ENCODE measurements around the gene IFITM1. TPM values are rescaled to one million over a fixed set of nuclear protein-coding genes. Genes with fewer than 3 reads are reported as not detected.

Gene IFITM1
- total and polyA plus RNA-seq, 9 of the 15 experiments (the other 6 are each of a cell fraction or from before 2014, with no cell fraction given) = 691 to 5,579 (median 974) TPM

DNA sequence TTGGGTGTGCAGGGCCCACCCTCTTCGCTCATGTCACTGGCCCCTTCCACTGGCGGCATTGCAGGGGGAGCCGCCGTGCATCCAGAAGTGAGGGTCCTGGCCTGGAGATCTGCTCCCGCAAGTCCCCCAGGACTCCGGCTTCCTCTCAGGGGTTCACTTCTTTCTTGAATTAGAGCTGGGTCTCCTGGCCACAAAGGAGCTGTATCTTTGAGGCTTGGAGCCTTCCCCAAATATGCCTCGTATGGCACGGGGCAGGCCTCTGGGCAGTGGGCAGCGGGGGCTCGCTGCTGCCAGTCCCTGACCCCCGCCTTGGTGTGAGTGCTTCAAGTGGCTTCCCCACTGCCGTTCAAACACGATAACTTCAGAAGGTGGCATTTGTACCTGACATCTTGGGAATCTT, 14.2 kb downstream of the IFITM1 start (continued):
- TF ChIP-seq, protein P1, sequence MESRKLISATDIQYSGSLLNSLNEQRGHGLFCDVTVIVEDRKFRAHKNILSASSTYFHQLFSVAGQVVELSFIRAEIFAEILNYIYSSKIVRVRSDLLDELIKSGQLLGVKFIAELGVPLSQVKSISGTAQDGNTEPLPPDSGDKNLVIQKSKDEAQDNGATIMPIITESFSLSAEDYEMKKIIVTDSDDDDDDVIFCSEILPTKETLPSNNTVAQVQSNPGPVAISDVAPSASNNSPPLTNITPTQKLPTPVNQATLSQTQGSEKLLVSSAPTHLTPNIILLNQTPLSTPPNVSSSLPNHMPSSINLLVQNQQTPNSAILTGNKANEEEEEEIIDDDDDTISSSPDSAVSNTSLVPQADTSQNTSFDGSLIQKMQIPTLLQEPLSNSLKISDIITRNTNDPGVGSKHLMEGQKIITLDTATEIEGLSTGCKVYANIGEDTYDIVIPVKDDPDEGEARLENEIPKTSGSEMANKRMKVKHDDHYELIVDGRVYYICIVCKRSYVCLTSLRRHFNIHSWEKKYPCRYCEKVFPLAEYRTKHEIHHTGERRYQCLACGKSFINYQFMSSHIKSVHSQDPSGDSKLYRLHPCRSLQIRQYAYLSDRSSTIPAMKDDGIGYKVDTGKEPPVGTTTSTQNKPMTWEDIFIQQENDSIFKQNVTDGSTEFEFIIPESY (CRISPR knock-in tag; IDR thresholded peaks at IDR 0.05) = 0 out of 2 replicates have a peak, but pooled peaks have one; percentile 39
- TF ChIP-seq RBFOX2 (IDR thresholded peaks at IDR 0.05; ENCODE audit: low read depth, low read length) = peak; percentile 57
- peak; percentile 46; the same call in 1 of the 2 replicates for TF ChIP-seq ZBTB7A (IDR thresholded peaks at IDR 0.05; ENCODE audit: borderline replicate concordance, control insufficient read depth, low read depth, low read length)
- TF ChIP-seq, protein P2, sequence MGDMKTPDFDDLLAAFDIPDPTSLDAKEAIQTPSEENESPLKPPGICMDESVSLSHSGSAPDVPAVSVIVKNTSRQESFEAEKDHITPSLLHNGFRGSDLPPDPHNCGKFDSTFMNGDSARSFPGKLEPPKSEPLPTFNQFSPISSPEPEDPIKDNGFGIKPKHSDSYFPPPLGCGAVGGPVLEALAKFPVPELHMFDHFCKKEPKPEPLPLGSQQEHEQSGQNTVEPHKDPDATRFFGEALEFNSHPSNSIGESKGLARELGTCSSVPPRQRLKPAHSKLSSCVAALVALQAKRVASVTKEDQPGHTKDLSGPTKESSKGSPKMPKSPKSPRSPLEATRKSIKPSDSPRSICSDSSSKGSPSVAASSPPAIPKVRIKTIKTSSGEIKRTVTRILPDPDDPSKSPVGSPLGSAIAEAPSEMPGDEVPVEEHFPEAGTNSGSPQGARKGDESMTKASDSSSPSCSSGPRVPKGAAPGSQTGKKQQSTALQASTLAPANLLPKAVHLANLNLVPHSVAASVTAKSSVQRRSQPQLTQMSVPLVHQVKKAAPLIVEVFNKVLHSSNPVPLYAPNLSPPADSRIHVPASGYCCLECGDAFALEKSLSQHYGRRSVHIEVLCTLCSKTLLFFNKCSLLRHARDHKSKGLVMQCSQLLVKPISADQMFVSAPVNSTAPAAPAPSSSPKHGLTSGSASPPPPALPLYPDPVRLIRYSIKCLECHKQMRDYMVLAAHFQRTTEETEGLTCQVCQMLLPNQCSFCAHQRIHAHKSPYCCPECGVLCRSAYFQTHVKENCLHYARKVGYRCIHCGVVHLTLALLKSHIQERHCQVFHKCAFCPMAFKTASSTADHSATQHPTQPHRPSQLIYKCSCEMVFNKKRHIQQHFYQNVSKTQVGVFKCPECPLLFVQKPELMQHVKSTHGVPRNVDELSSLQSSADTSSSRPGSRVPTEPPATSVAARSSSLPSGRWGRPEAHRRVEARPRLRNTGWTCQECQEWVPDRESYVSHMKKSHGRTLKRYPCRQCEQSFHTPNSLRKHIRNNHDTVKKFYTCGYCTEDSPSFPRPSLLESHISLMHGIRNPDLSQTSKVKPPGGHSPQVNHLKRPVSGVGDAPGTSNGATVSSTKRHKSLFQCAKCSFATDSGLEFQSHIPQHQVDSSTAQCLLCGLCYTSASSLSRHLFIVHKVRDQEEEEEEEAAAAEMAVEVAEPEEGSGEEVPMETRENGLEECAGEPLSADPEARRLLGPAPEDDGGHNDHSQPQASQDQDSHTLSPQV (IDR thresholded peaks at IDR 0.05) = peak; percentile 43; the same call in 1 of the 2 replicates
- TF ChIP-seq, protein P3, sequence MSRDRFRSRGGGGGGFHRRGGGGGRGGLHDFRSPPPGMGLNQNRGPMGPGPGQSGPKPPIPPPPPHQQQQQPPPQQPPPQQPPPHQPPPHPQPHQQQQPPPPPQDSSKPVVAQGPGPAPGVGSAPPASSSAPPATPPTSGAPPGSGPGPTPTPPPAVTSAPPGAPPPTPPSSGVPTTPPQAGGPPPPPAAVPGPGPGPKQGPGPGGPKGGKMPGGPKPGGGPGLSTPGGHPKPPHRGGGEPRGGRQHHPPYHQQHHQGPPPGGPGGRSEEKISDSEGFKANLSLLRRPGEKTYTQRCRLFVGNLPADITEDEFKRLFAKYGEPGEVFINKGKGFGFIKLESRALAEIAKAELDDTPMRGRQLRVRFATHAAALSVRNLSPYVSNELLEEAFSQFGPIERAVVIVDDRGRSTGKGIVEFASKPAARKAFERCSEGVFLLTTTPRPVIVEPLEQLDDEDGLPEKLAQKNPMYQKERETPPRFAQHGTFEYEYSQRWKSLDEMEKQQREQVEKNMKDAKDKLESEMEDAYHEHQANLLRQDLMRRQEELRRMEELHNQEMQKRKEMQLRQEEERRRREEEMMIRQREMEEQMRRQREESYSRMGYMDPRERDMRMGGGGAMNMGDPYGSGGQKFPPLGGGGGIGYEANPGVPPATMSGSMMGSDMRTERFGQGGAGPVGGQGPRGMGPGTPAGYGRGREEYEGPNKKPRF (IDR thresholded peaks at IDR 0.05; ENCODE audit: low read depth, low read length) = no peak

All from K562 (cell line).